ENCODE results near the gene OR2A25. TPM values are rescaled to one million over a fixed set of nuclear protein-coding genes. Genes with fewer than 3 reads are reported as not detected.

The OR2A25 gene
- total RNA-seq, 1 experiment from 2014 or later = 0.13 TPM

DNA sequence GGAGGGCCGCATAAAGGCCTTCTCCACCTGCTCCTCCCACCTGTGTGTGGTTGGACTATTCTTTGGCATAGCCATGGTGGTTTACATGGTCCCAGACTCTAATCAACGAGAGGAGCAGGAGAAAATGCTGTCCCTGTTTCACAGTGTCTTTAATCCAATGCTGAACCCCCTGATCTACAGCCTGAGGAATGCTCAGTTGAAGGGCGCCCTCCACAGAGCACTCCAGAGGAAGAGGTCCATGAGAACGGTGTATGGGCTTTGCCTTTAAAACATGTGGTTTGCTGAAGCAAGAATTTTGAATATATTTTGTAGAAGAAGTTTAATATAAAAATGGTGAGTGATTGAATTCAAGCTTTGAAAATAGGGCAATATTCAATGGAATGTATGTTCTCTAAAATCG, 40.7 kb downstream of the OR2A25 start:
- Histone ChIP-seq H2BK12ac (ENCODE audit: insufficient read length, low read depth, low read length) (no peak overlapping the region), H2BK5ac (ENCODE audit: insufficient read length, low read length) (no peak overlapping the region), H2BK120ac (ENCODE audit: low read depth, low read length, poor library complexity, severe bottlenecking) (no peak overlapping the region), H3K23me2 (ENCODE audit: insufficient read length, low read depth, low read length, poor library complexity, severe bottlenecking) (no peaks in the 10 kb centered on the region), H3K14ac (ENCODE audit: insufficient read depth, low read length) (no peak overlapping the region), H3K79me2 (ENCODE audit: insufficient read depth, low read length) (no peaks in the 10 kb centered on the region), H4K20me1 (ENCODE audit: control insufficient read depth, insufficient read depth, insufficient read length) (no peaks in the 10 kb centered on the region), H2BK15ac (ENCODE audit: low read depth, low read length) (no peak overlapping the region), H4K91ac (ENCODE audit: insufficient read length, low read depth, low read length) (no peak overlapping the region), H4K8ac (replicated peaks; ENCODE audit: insufficient read length, low read depth, low read length) (no peak overlapping the region), H3K27me3 (ENCODE audit: insufficient read depth, low read length) (no peaks in the 10 kb centered on the region), H3K4me1 (ENCODE audit: insufficient read depth, low read length) (no peaks in the 10 kb centered on the region), H2BK20ac (ENCODE audit: low read depth, low read length, poor library complexity, severe bottlenecking) (no peak overlapping the region), H2AFZ (ENCODE audit: low read length) (no peak overlapping the region), H3K9ac (ENCODE audit: extremely low read depth, insufficient read length, low read length) (no peak overlapping the region), H3K27ac (ENCODE audit: insufficient read length, low read depth, low read length) (no peak overlapping the region), H3K23ac (ENCODE audit: insufficient read length, low read depth, low read length) (no peak overlapping the region), H3K9me3 (ENCODE audit: control insufficient read depth, low read depth, low read length) (no peaks in the 10 kb centered on the region), H3K18ac (ENCODE audit: insufficient read length, low read depth, low read length) (no peak overlapping the region), H3T11ph (ENCODE audit: low read length) (no peak overlapping the region), H4K5ac (ENCODE audit: insufficient read length, low read depth, low read length) (no peak overlapping the region), H2AK5ac (ENCODE audit: insufficient read length, low read length) (no peak overlapping the region), H3K4ac (ENCODE audit: low read depth, low read length) (no peak overlapping the region), H3K56ac (ENCODE audit: insufficient read length, low read depth, low read length) (no peak overlapping the region), H3K79me1 (ENCODE audit: insufficient read depth, low read depth, low read length, poor library complexity, severe bottlenecking) (no peaks in the 10 kb centered on the region), H3K4me2 (ENCODE audit: insufficient read depth, insufficient read length, low read length) (no peak overlapping the region)
- Mint-ChIP-seq H3K27ac (no peak overlapping the region), H3K4me1 (no peaks in the 10 kb centered on the region), H3K4me3 (no peak overlapping the region), H3K9me3 (no peaks in the 10 kb centered on the region), H3K36me3 (ENCODE audit: insufficient read depth in 1 of 3, low read depth in 3 of 3) (no peaks in the 10 kb centered on the region), H3K27me3 (ENCODE audit: low read depth) (no peaks in the 10 kb centered on the region; the same call in 1 of the 2 replicates)
- 100% methylated on average over 1 of the region's 5 CpGs for WGBS (ENCODE audit: extremely low coverage, insufficient read length, low lambda C conversion rate)
- no peak for DNase-seq
- TF ChIP-seq, protein P1, sequence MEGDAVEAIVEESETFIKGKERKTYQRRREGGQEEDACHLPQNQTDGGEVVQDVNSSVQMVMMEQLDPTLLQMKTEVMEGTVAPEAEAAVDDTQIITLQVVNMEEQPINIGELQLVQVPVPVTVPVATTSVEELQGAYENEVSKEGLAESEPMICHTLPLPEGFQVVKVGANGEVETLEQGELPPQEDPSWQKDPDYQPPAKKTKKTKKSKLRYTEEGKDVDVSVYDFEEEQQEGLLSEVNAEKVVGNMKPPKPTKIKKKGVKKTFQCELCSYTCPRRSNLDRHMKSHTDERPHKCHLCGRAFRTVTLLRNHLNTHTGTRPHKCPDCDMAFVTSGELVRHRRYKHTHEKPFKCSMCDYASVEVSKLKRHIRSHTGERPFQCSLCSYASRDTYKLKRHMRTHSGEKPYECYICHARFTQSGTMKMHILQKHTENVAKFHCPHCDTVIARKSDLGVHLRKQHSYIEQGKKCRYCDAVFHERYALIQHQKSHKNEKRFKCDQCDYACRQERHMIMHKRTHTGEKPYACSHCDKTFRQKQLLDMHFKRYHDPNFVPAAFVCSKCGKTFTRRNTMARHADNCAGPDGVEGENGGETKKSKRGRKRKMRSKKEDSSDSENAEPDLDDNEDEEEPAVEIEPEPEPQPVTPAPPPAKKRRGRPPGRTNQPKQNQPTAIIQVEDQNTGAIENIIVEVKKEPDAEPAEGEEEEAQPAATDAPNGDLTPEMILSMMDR (conservative IDR thresholded peaks at IDR 0.05) = peak; percentile 35; the same call in 1 of the 3 replicates
